Measurements from ENCODE around the gene GJD3. TPM values are rescaled to one million over a fixed set of nuclear protein-coding genes. Genes with fewer than 3 reads are reported as not detected.

GJD3 gene
- total RNA-seq, 1 experiment from 2014 or later = not detected

- Histone ChIP-seq H3K36me3 (no peaks in the 10 kb centered on the region), H3K9me3 (replicated peaks) (no peaks in the 10 kb centered on the region), H3K27ac (peak overlapping the region; percentile 36; the same call in 1 of the 2 replicates), H3K4me3 (peak overlapping the region; percentile 29), H3K4me1 (peaks cover 46% of the 10 kb centered on the region), H3K27me3 (no peaks in the 10 kb centered on the region)
- DNase-seq = peak; percentile 66 to 67
Observed at GRCh38 chr17:40321524-40321929, 43.0 kb downstream of the GJD3 start.

GRCh38 chr17:40320756-40321523 is 43.6 kb downstream of the GJD3 start:
- H3K36me3 ChIP-seq = no peaks in the 10 kb centered on the region
- H3K9me3 ChIP-seq (replicated peaks) = no peaks in the 10 kb centered on the region
- H3K27ac ChIP-seq = peak overlapping the region; percentile 36; the same call in 1 of the 2 replicates
- H3K27me3 ChIP-seq = no peaks in the 10 kb centered on the region
- peak; percentile 63 to 70 for DNase-seq
- peaks cover 46% of the 10 kb centered on the region for H3K4me1 ChIP-seq
- peak overlapping the region; percentile 27 for H3K4me3 ChIP-seq

- peak overlapping the region; percentile 93 for H3K4me3 ChIP-seq
- no peak overlapping the region; the same call in 1 of the 2 replicates for H3K27ac ChIP-seq
- no peaks in the 10 kb centered on the region for H3K36me3 ChIP-seq
- no peaks in the 10 kb centered on the region for H3K9me3 ChIP-seq (replicated peaks)
- no peak for DNase-seq
- H3K27me3 ChIP-seq = no peaks in the 10 kb centered on the region
- peaks cover 48% of the 10 kb centered on the region for H3K4me1 ChIP-seq
Observed at GRCh38 chr17:40319651-40320540, 44.6 kb downstream of the GJD3 start.

GRCh38 chr17:40318830-40319391 is 45.6 kb downstream of the GJD3 start:
- DNase-seq = no peak
- Histone ChIP-seq H3K27me3 (no peaks in the 10 kb centered on the region), H3K36me3 (no peaks in the 10 kb centered on the region), H3K4me3 (peak overlapping the region; percentile 93), H3K4me1 (peaks cover 56% of the 10 kb centered on the region), H3K27ac (peak overlapping the region; percentile 69; the same call in 1 of the 2 replicates), H3K9me3 (replicated peaks) (no peaks in the 10 kb centered on the region)

- peak; percentile 94 to 96 for DNase-seq
- Histone ChIP-seq H3K27me3 (no peaks in the 10 kb centered on the region), H3K4me3 (peak overlapping the region; percentile 93), H3K9me3 (replicated peaks) (no peaks in the 10 kb centered on the region), H3K4me1 (peaks cover 61% of the 10 kb centered on the region), H3K27ac (peak overlapping the region; percentile 69), H3K36me3 (no peaks in the 10 kb centered on the region)
Observed at GRCh38 chr17:40317880-40318829, 46.4 kb downstream of the GJD3 start.

- Histone ChIP-seq H3K4me3 (peak overlapping the region; percentile 93), H3K4me1 (peaks cover 61% of the 10 kb centered on the region), H3K9me3 (replicated peaks) (no peaks in the 10 kb centered on the region), H3K27me3 (no peaks in the 10 kb centered on the region), H3K36me3 (no peaks in the 10 kb centered on the region), H3K27ac (peak overlapping the region; percentile 68)
- DNase-seq = peak; percentile 77 to 85
Observed at GRCh38 chr17:40317345-40317873, 47.1 kb downstream of the GJD3 start.

GRCh38 chr17:40316571-40317344 is 47.8 kb downstream of the GJD3 start:
- Histone ChIP-seq H3K9me3 (replicated peaks) (no peaks in the 10 kb centered on the region), H3K4me3 (peak overlapping the region; percentile 93), H3K4me1 (peaks cover 61% of the 10 kb centered on the region), H3K27ac (peak overlapping the region; percentile 68), H3K36me3 (no peaks in the 10 kb centered on the region), H3K27me3 (no peaks in the 10 kb centered on the region)
- DNase-seq = peak; percentile 75 to 79

GRCh38 chr17:40315678-40316570 is 48.6 kb downstream of the GJD3 start:
- no peaks in the 10 kb centered on the region for H3K27me3 ChIP-seq
- no peak for DNase-seq

GRCh38 chr17:40315206-40315605 is 49.3 kb downstream of the GJD3 start:
- Histone ChIP-seq H3K27ac (no peak overlapping the region), H3K4me1 (peaks cover 56% of the 10 kb centered on the region), H3K27me3 (no peaks in the 10 kb centered on the region), H3K9me3 (replicated peaks) (no peaks in the 10 kb centered on the region), H3K36me3 (no peaks in the 10 kb centered on the region), H3K4me3 (no peak overlapping the region)
- no peak for DNase-seq

More at GRCh38 chr17:40315678-40316570, 48.6 kb downstream of the GJD3 start:
- H3K27ac ChIP-seq = peak overlapping the region; percentile 68
- no peaks in the 10 kb centered on the region for H3K9me3 ChIP-seq (replicated peaks)
- peaks cover 63% of the 10 kb centered on the region for H3K4me1 ChIP-seq
- peak overlapping the region; percentile 93 for H3K4me3 ChIP-seq
- no peaks in the 10 kb centered on the region for H3K36me3 ChIP-seq

GRCh38 chr17:40314584-40314956 is 50.0 kb downstream of the GJD3 start:
- Histone ChIP-seq H3K4me3 (no peak overlapping the region), H3K27me3 (no peaks in the 10 kb centered on the region), H3K9me3 (replicated peaks) (no peaks in the 10 kb centered on the region), H3K36me3 (no peaks in the 10 kb centered on the region), H3K27ac (peak overlapping the region; percentile 24; the same call in 1 of the 2 replicates), H3K4me1 (peaks cover 55% of the 10 kb centered on the region)
- DNase-seq = peak; percentile 85 to 89

GRCh38 chr17:40313668-40314583 is 50.6 kb downstream of the GJD3 start:
- DNase-seq = peak; percentile 55 to 62
- Histone ChIP-seq H3K4me1 (peaks cover 61% of the 10 kb centered on the region), H3K9me3 (replicated peaks) (no peaks in the 10 kb centered on the region), H3K4me3 (no peak overlapping the region), H3K36me3 (no peaks in the 10 kb centered on the region), H3K27me3 (no peaks in the 10 kb centered on the region), H3K27ac (peak overlapping the region; percentile 24; the same call in 1 of the 2 replicates)
